Endothelial cell of umbilical vein (primary cell): ENCODE data around the gene B9D1. TPM values are rescaled to one million over a fixed set of nuclear protein-coding genes. Genes with fewer than 3 reads are reported as not detected.

Experiments used
- BruUV-seq: library from RNA; stranded (reverse); fragments of 400-500 nt; replicated peaks from 2 replicates; lab custom pipeline; 2021; lab: Mats Ljungman, UMichigan
- CTCF ChIA-PET: fragments of 300-600, 350-600 bp; sonication (Branson Sonifier 250); formaldehyde crosslinking; loops from one replicate; lab custom pipeline; 2021; ENCODE audit warnings: antibody characterized with exemption, inconsistent platforms; lab: Charles Lee
- POLR2A ChIA-PET: fragments of 300-600, 350-600 bp; sonication (Branson Sonifier 250); formaldehyde crosslinking; loops from one replicate; lab custom pipeline; 2021; ENCODE audit warnings: antibody characterized with exemption, inconsistent platforms; lab: Charles Lee
- DNase-seq: peaks from one replicate; pipeline ENCODE4 v3.0.0-alpha.2; 2011; ENCODE audit warnings: low read depth, low spot score
- FAIRE-seq: peaks from 2 replicates; lab custom pipeline; 2011; peaks lifted over from hg19 to GRCh38; lab: Jason Lieb, UNC
- H2AFZ ChIP-seq: 2 replicates; pipeline ENCODE4 v1.6.0; 2012; ENCODE audit warnings: low read depth, low read length, control low read depth, inconsistent platforms
- H3K27ac ChIP-seq: 2 replicates; pipeline ENCODE4 v1.5.1; 2011; ENCODE audit warnings: low read depth, mild to moderate bottlenecking, control low read depth, low read length, moderate library complexity; ENCODE audit not compliant: insufficient read depth
- H3K27me3 ChIP-seq, 2 experiments: 2 replicates each; pipeline versions ENCODE4 v1.6.0 to v1.6.1; 2011; ENCODE audit warnings: low read length in 2 of 2, mixed read lengths in 1 of 2; ENCODE audit not compliant: control insufficient read depth in 2 of 2, insufficient read depth in 2 of 2
- H3K36me3 ChIP-seq, 2 experiments: 2 replicates in 1 of 2; 3 replicates in 1 of 2; pipeline ENCODE4 v1.5.1; 2011; ENCODE audit warnings: low read length in 2 of 2, mild to moderate bottlenecking in 1 of 2, moderate library complexity in 1 of 2; ENCODE audit not compliant: control insufficient read depth in 2 of 2, insufficient read depth in 2 of 2; ENCODE audit errors: extremely low read depth in 1 of 2
- H3K4me1 ChIP-seq: 3 replicates; pipeline ENCODE4 v1.5.1; 2011; ENCODE audit warnings: mild to moderate bottlenecking, low read length; ENCODE audit not compliant: control insufficient read depth, insufficient read depth; ENCODE audit errors: extremely low read depth
- H3K4me2 ChIP-seq: 2 replicates; pipeline ENCODE4 v1.6.1; 2011; ENCODE audit warnings: low read length, control low read depth, mixed read lengths; ENCODE audit not compliant: insufficient read depth
- H3K4me3 ChIP-seq, 3 experiments: fragments of 200-600 bp in 1 of 3; sonication (generic), shearing (Covaris generic) in 1 of 3; replicated peaks in 1 of 3; 2 replicates each; pipeline ENCODE4 v1.5.1; 2011 to 2016; ENCODE audit warnings: control low read depth in 3 of 3, low read length in 3 of 3, mild to moderate bottlenecking in 2 of 3, inconsistent platforms in 1 of 3, low read depth in 1 of 3, moderate library complexity in 1 of 3; ENCODE audit not compliant: insufficient read depth in 1 of 3
- H3K79me2 ChIP-seq: 2 replicates; pipeline ENCODE4 v1.6.0; 2012; ENCODE audit warnings: low read length, inconsistent platforms; ENCODE audit not compliant: control insufficient read depth, insufficient read depth
- H3K9ac ChIP-seq: replicated peaks from 2 replicates; pipeline ENCODE3; 2011; ENCODE audit warnings: low read length, control low read depth; ENCODE audit not compliant: insufficient read depth; ENCODE audit errors: extremely low read depth
- H3K9me1 ChIP-seq: replicated peaks from 3 replicates; pipeline ENCODE4 v1.6.0; 2011; ENCODE audit warnings: mild to moderate bottlenecking, low read length; ENCODE audit not compliant: control insufficient read depth, insufficient read depth; ENCODE audit errors: extremely low read depth
- H3K9me3 ChIP-seq: replicated peaks from 2 replicates; pipeline ENCODE4 v1.5.1; 2012; ENCODE audit warnings: low read length, inconsistent platforms; ENCODE audit not compliant: control insufficient read depth, insufficient read depth
- H4K20me1 ChIP-seq: replicated peaks from 2 replicates; pipeline ENCODE3; 2011; ENCODE audit warnings: mild to moderate bottlenecking, low read length; ENCODE audit not compliant: control insufficient read depth, insufficient read depth; ENCODE audit errors: extremely low read depth
- EZH2 ChIP-seq: IDR thresholded peaks from 2 replicates; pipeline ENCODE4 v1.6.1; 2012; ENCODE audit warnings: borderline replicate concordance, low read depth, mild to moderate bottlenecking, moderate library complexity, low read length, inconsistent platforms; ENCODE audit not compliant: severe bottlenecking
- FOS ChIP-seq: IDR thresholded peaks from 2 replicates; pipeline ENCODE4 v1.6.1; 2011; ENCODE audit warnings: mild to moderate bottlenecking, low read length, moderate library complexity, borderline replicate concordance; ENCODE audit not compliant: insufficient read depth
- GATA2 ChIP-seq: IDR thresholded peaks from 2 replicates; pipeline ENCODE4 v1.7.0; 2011; ENCODE audit warnings: low read depth, mild to moderate bottlenecking, moderate library complexity, mixed read lengths, low read length; ENCODE audit not compliant: insufficient read length, insufficient read depth
- JUN ChIP-seq: IDR thresholded peaks from 2 replicates; pipeline ENCODE4 v1.6.1; 2011; ENCODE audit warnings: borderline replicate concordance, low read depth; ENCODE audit not compliant: insufficient read length, insufficient read depth
- MYC ChIP-seq: IDR thresholded peaks from one replicate; pipeline ENCODE4 v1.6.1; 2011; ENCODE audit warnings: mild to moderate bottlenecking, low read depth, low read length
- POLR2A ChIP-seq: IDR thresholded peaks from 2 replicates; pipeline ENCODE4 v1.6.1; 2012; ENCODE audit warnings: low read depth, mild to moderate bottlenecking, control low read depth, low read length
- POLR2AphosphoS5 ChIP-seq: IDR thresholded peaks from 2 replicates; pipeline ENCODE4 v1.6.1; 2012; ENCODE audit warnings: low read depth, mild to moderate bottlenecking, control low read depth, low read length, moderate library complexity; ENCODE audit not compliant: insufficient read depth
- dilution Hi-C: fragments of 300-500 bp; cut with MboI; formaldehyde crosslinking; loops from one replicate; pipeline ENCODE4 v1.15.0; 2019; ENCODE audit warnings: low sequenced_read_pairs; ENCODE audit not compliant: extremely low pct_ligation_motif_present
- intact Hi-C: fragments of 100-400 bp; cut with micrococcal nuclease; formaldehyde crosslinking; loops from one replicate; pipeline ENCODE4 v1.10.0; 2022
- polyA plus RNA-seq, 4 experiments: library from polyadenylated mRNA; depleted of rRNA in 3 of 4; stranded (reverse) in 3 of 4; unstranded in 1 of 4; fragments of >200 nt; gene quantifications; 2 replicates each; pipeline versions ENCODE4 v1.2.1 to v1.2.3, GENCODE V29; 2011 to 2012; ENCODE audit warnings: missing spikeins in 1 of 4
- total RNA-seq: library from RNA; stranded (reverse); gene quantifications from 2 replicates; pipeline ENCODE4 v1.2.3, GENCODE V29; 2021
- TF ChIP-seq, protein P1 (sequence below), 2 donors: IDR thresholded peaks; 1 replicate in 1 of 2; 2 replicates in 1 of 2; pipeline ENCODE4 v1.5.1; 2011; ENCODE audit warnings: low read length in 2 of 2, mild to moderate bottlenecking in 2 of 2, moderate library complexity in 2 of 2, control low read depth in 1 of 2, inconsistent platforms in 1 of 2, low read depth in 1 of 2; ENCODE audit not compliant: insufficient read depth in 1 of 2; ENCODE audit errors: extremely low read depth in 1 of 2
- TF ChIP-seq, protein P2 (sequence below): IDR thresholded peaks from 2 replicates; pipeline ENCODE4 v1.6.1; 2011; ENCODE audit not compliant: insufficient read depth, insufficient read length

B9D1 gene
- total and polyA plus RNA-seq, 2 donors (not counting 3 experiments of a cell fraction or from before 2014, with no cell fraction given) = 20.5 to 55.8 TPM

DNA sequence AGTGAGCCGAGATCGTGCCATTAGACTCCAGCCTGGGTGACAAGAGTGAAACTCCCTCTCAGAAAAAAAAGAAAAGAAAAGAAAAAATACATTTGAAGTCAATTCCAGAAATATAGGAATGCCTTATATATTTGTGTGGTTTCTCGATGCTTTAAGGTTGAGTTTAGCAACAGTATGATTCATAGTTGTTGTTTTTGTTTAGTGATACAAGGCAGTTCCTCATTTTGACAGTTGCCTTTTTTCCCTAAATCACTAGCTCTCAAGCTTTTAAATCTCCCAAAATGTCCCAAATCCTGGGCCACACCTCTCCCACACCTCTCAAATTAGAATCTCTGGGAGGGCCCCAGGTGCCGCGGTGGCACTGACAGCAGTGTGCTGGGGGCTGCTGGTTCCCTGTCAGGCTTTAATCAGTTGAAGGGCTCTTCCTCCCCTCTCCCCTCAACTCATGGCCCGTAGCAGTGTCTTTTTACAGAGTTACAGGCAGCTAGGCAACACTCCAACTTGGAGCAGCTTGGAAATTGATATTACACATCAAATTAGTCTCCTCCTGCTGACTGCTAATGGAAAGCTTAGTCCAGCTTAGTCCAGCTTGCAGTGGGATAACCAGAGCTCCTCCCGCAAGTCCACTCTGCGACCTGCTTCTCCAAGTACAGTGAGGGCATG, 66.9 kb downstream of the B9D1 start:
- TF ChIP-seq MYC (no peak), JUN (no peak)
- POLR2A ChIA-PET = no interaction called here
- H3K4me1 ChIP-seq = no peaks in the 10 kb centered on the region
- DNase-seq = no peak
- no peaks in the 10 kb centered on the region for H3K27me3 ChIP-seq
- H3K4me3 ChIP-seq = no peak overlapping the region
- no peaks in the 10 kb centered on the region for H3K9me1 ChIP-seq
- no peaks in the 10 kb centered on the region for H3K36me3 ChIP-seq
- intact Hi-C loops = no loop called here
- FAIRE-seq = no peak
- dilution Hi-C loops = no loop called here
- peaks cover 5% of the 10 kb centered on the region for H3K79me2 ChIP-seq
- no peaks in the 10 kb centered on the region for H4K20me1 ChIP-seq
- H2AFZ ChIP-seq = no peak overlapping the region
- no peaks in the 10 kb centered on the region for H3K9me3 ChIP-seq
- no TSS peak for BruUV-seq
- H3K9ac ChIP-seq = no peak overlapping the region
- no peak overlapping the region for H3K27ac ChIP-seq
- CTCF ChIA-PET = interaction anchor here (1.4 to 2.5 kb wide), 2 partner anchors 9 to 11 kb away, joined by 3 to 6 read pairs; no protein-coding TSS in a partner anchor
- no peak overlapping the region for H3K4me2 ChIP-seq

DNA sequence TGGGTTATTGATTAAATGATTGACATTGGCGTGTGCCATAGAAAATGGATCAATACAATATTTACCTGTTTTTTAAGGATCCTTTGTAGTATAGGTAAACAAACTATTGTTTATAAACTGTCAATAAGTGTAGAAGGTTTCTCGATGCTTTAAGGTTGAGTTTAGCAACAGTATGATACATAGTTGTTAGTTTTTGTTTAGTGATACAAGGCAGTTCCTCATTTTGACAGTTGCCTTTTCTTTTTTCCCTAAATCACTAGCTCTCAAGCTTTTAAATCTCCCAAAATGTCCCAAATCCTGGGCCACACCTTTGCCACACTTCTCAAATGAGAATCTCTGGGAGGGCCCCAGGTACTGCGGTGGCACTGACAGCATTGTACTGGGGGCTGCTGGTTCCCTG, 68.1 kb downstream of the B9D1 start:
- FAIRE-seq = no peak
- TF ChIP-seq MYC (no peak), FOS (no peak), JUN (no peak), EZH2 (no peak), POLR2AphosphoS5 (no peak), GATA2 (no peak), POLR2A (no peak)
- TF ChIP-seq, protein P1, sequence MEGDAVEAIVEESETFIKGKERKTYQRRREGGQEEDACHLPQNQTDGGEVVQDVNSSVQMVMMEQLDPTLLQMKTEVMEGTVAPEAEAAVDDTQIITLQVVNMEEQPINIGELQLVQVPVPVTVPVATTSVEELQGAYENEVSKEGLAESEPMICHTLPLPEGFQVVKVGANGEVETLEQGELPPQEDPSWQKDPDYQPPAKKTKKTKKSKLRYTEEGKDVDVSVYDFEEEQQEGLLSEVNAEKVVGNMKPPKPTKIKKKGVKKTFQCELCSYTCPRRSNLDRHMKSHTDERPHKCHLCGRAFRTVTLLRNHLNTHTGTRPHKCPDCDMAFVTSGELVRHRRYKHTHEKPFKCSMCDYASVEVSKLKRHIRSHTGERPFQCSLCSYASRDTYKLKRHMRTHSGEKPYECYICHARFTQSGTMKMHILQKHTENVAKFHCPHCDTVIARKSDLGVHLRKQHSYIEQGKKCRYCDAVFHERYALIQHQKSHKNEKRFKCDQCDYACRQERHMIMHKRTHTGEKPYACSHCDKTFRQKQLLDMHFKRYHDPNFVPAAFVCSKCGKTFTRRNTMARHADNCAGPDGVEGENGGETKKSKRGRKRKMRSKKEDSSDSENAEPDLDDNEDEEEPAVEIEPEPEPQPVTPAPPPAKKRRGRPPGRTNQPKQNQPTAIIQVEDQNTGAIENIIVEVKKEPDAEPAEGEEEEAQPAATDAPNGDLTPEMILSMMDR (IDR thresholded peaks at IDR 0.05; ENCODE audit: extremely low read depth in 1 of 2, insufficient read depth in 1 of 2, low read depth in 1 of 2, low read length in 2 of 2) = no peak
- TF ChIP-seq, protein P2, sequence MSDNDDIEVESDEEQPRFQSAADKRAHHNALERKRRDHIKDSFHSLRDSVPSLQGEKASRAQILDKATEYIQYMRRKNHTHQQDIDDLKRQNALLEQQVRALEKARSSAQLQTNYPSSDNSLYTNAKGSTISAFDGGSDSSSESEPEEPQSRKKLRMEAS = no peak
- no peak overlapping the region for H3K4me3 ChIP-seq
- H3K79me2 ChIP-seq = peaks cover 10% of the 10 kb centered on the region
- H4K20me1 ChIP-seq = no peaks in the 10 kb centered on the region
- H3K9me1 ChIP-seq = no peaks in the 10 kb centered on the region
- ChIA-PET CTCF (interaction anchor here (2.5 kb wide), 1 partner anchor 10 kb away, joined by 6 read pairs; no protein-coding TSS in a partner anchor), POLR2A (no interaction called here)
- no peak overlapping the region for H3K9ac ChIP-seq
- H3K27me3 ChIP-seq = no peaks in the 10 kb centered on the region
- no peaks in the 10 kb centered on the region for H3K9me3 ChIP-seq
- no peaks in the 10 kb centered on the region for H3K4me1 ChIP-seq
- dilution Hi-C loops (no loop called here), intact Hi-C loops (no loop called here)
- no TSS peak for BruUV-seq
- H2AFZ ChIP-seq = no peak overlapping the region
- no peak for DNase-seq
- H3K27ac ChIP-seq = no peak overlapping the region
- no peaks in the 10 kb centered on the region for H3K36me3 ChIP-seq
- H3K4me2 ChIP-seq = no peak overlapping the region
